ENCODE results near the gene TUBAL3. TPM values are rescaled to one million over a fixed set of nuclear protein-coding genes. Genes with fewer than 3 reads are reported as not detected.

Gene TUBAL3
- total RNA-seq, 4 donors from 2014 or later: 0.57 TPM; not detected in 3

GRCh38 chr10:5423771-5424170 lies 19.1 kb upstream of the TUBAL3 start:
- TF ChIP-seq, protein P1, sequence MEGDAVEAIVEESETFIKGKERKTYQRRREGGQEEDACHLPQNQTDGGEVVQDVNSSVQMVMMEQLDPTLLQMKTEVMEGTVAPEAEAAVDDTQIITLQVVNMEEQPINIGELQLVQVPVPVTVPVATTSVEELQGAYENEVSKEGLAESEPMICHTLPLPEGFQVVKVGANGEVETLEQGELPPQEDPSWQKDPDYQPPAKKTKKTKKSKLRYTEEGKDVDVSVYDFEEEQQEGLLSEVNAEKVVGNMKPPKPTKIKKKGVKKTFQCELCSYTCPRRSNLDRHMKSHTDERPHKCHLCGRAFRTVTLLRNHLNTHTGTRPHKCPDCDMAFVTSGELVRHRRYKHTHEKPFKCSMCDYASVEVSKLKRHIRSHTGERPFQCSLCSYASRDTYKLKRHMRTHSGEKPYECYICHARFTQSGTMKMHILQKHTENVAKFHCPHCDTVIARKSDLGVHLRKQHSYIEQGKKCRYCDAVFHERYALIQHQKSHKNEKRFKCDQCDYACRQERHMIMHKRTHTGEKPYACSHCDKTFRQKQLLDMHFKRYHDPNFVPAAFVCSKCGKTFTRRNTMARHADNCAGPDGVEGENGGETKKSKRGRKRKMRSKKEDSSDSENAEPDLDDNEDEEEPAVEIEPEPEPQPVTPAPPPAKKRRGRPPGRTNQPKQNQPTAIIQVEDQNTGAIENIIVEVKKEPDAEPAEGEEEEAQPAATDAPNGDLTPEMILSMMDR (IDR thresholded peaks at IDR 0.05; ENCODE audit: low read depth): no peak

GRCh38 chr10:5419466-5420094 lies 15.0 kb upstream of the TUBAL3 start:
- TF ChIP-seq, protein P1 (IDR thresholded peaks at IDR 0.05; ENCODE audit: low read depth): no peak

DNA sequence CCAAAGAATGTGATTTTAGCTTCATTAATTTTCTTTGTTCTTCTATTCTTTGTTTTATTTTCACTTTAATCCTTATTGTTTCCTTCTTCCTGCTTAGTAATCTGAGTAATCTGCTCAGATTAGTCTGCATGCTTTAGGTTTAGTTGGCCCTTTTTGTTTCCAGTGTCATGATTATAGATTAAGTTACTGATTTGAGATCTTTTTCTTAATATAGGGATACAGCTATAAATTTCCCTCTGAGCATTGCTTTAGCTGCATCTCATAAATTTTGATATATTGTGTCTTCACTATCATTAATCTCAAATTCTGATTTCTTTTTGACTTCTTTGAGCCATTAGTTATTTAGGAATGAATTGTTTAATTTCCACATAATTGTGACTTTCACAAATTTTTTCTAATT lies 14.0 kb upstream of the TUBAL3 start:
- TF ChIP-seq, protein P1 (IDR thresholded peaks at IDR 0.05; ENCODE audit: low read depth): no peak

DNA sequence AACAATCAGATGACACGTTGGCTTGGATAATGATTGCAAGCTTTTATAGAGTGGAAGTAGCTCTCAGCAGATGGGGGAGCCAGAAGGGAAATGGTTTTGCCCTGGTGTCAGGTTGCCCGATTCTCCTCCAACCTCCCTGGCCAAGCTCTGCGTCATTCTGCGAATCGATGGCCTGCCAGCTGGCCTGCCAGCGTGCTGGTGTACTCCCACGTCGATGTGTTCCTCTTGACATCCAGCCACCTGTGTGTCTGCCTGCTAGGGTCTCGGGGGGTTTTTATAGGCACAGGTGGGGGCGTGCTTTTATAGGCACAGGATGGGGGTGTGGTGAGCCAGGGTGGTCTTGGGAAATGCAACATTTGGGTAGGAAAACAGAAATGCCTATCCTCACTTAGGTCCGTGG lies 12.4 kb upstream of the TUBAL3 start:
- TF ChIP-seq, protein P1 (IDR thresholded peaks at IDR 0.05; ENCODE audit: low read depth): no peak

DNA sequence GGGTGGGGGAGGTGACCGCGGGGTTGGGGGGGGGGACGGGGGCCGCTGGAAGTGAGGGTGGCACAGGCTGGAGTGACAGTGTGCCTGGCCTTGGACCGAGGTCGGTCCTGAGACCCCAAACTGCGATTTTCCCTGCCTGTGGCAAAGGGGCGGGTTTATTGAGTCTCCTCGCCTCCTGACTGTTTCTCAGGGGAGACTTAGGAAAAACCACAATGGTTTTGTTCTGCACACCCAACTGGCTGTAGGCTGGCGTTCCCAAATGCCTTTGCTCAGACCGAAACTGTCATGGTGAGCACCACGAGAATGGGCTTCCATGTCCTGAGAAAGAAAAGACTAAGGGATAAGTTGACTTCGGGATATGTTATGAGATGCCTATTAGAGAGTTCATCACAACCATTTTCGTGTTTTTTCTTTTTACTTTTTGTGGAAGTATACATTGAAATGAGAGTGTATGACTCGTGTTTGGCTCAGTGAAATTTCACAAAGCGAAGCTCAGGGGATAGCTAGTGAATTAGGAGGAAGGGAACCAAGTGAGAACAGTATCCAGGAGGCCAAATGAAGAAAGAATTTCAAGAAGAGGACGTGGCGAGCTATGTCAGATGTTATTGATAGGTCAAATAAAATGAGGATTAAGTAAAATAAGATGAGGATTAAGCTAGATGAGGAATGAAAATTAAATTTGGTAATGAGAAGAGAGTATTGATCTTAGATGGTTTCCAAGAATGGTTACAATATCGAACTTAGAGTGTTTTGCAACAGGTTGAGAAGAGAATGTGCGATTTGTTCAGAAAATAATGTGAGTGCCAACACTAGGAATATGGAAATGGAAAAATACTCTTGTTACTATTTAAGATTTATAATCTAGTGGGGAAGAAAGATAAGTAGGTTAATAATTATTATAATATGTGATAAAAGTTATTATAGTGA lies 8.6 kb upstream of the TUBAL3 start:
- TF ChIP-seq, protein P1 (IDR thresholded peaks at IDR 0.05; ENCODE audit: low read depth): no peak

DNA sequence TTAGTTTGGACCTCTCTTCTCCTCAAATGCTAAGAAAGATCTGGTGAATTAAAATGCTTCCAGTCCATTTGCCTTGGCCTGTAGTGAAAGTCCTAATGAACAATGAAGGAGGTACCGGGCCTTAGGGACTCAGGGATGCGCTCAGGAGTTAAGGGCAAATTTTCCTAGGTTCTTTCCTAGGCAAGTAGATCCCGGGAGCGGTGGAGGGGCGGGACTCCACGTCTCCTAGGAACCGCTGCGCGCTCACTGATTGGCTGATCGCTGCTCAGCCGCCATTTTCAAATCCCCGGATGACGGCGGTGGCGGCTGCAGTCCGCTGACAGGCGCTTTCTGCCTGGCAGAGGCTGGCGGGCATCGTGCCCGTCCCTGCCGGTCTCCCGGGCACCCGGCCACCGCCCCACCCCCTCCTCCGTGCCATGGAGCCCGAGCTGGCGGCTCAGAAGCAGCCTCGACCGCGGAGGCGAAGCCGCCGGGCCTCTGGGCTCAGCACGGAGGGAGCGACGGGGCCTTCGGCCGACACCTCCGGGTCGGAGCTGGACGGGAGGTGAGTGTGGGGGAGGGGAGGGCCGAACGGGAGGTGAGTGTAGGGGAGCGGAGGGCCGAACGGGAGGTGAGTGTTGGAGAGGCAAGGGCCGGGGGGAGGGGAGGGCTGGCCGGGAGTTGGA lies 7.8 kb upstream of the TUBAL3 start, which contains the start of gene NET1:
NET1 (plus strand) TSS at position 281 of the 665 bp plus-strand sequence; CDS start at position 417, 136 bp downstream.
- TF ChIP-seq, protein P1 (IDR thresholded peaks at IDR 0.05; ENCODE audit: low read depth): no peak

- TF ChIP-seq, protein P1 (IDR thresholded peaks at IDR 0.05; ENCODE audit: low read depth): no peak
Observed at GRCh38 chr10:5411941-5412276, 7.3 kb upstream of the TUBAL3 start.
